ENCODE data around the gene PLSCR1.
"Not testable (repeated sequence)": the region's sequence is repeated elsewhere in the genome, so short reads cannot be mapped to it uniquely, and the experiment has no call there.

PLSCR1 gene

GRCh38 chr3:146524961-146525360, 19.4 kb downstream of the PLSCR1 start:
- no peak overlapping the region for H3K4me2 ChIP-seq (ENCODE audit: low read length)
- TF ChIP-seq EZH2 (IDR thresholded peaks at IDR 0.05; ENCODE audit: borderline replicate concordance, low read length), result no peak
- TF ChIP-seq CTCF (IDR thresholded peaks at IDR 0.05; ENCODE audit: low read length), result no peak
- no peak overlapping the region for H3K27ac ChIP-seq (ENCODE audit: low read depth, low read length, poor library complexity, severe bottlenecking)
- no peaks in the 10 kb centered on the region for H3K27me3 ChIP-seq (ENCODE audit: insufficient read depth, low read length)
- H3K4me1 ChIP-seq (ENCODE audit: insufficient read depth, low read length, severe bottlenecking), result no peaks in the 10 kb centered on the region
- no peaks in the 10 kb centered on the region for H3K9me3 ChIP-seq (ENCODE audit: low read length)
- H3K79me2 ChIP-seq (ENCODE audit: insufficient read depth, low read length), result no peaks in the 10 kb centered on the region
- no peak overlapping the region for H2AFZ ChIP-seq (ENCODE audit: low read length)
- H4K20me1 ChIP-seq (ENCODE audit: insufficient read depth, low read length), result no peaks in the 10 kb centered on the region
- no peak overlapping the region for H3K4me3 ChIP-seq (ENCODE audit: low read depth, low read length, poor library complexity, severe bottlenecking)
- peaks cover 3% of the 10 kb centered on the region; the same call in 1 of the 2 replicates for H3K36me3 ChIP-seq (ENCODE audit: insufficient read depth, low read length)
- H3K9me2 ChIP-seq (ENCODE audit: low read depth, low read length), result no peaks in the 10 kb centered on the region
- no peaks in the 10 kb centered on the region for H3F3A ChIP-seq (ENCODE audit: insufficient read depth, low read length)
- H3K9ac ChIP-seq (ENCODE audit: low read length), result no peak overlapping the region

GRCh38 chr3:146523531-146523930, 20.9 kb downstream of the PLSCR1 start:
- no peak overlapping the region for H2AFZ ChIP-seq (ENCODE audit: low read length)
- H3K4me3 ChIP-seq (ENCODE audit: low read depth, low read length, poor library complexity, severe bottlenecking), result no peak overlapping the region
- no peaks in the 10 kb centered on the region for H3K79me2 ChIP-seq (ENCODE audit: insufficient read depth, low read length)
- H3K4me2 ChIP-seq (ENCODE audit: low read length), result no peak overlapping the region
- H3K27me3 ChIP-seq (ENCODE audit: insufficient read depth, low read length), result no peaks in the 10 kb centered on the region
- H3K9me3 ChIP-seq (ENCODE audit: low read length), result no peaks in the 10 kb centered on the region
- no peak overlapping the region for H3K9ac ChIP-seq (ENCODE audit: low read length)
- no peaks in the 10 kb centered on the region for H3K9me2 ChIP-seq (ENCODE audit: low read depth, low read length)
- H3F3A ChIP-seq (ENCODE audit: insufficient read depth, low read length), result no peaks in the 10 kb centered on the region
- no peak overlapping the region for H3K27ac ChIP-seq (ENCODE audit: low read depth, low read length, poor library complexity, severe bottlenecking)
- peaks cover 7% of the 10 kb centered on the region; the same call in 1 of the 2 replicates for H3K36me3 ChIP-seq (ENCODE audit: insufficient read depth, low read length)
- H3K4me1 ChIP-seq (ENCODE audit: insufficient read depth, low read length, severe bottlenecking), result no peaks in the 10 kb centered on the region
- no peak for TF ChIP-seq EZH2 (IDR thresholded peaks at IDR 0.05; ENCODE audit: borderline replicate concordance, low read length)
- no peak for TF ChIP-seq CTCF (IDR thresholded peaks at IDR 0.05; ENCODE audit: low read length)
- no peaks in the 10 kb centered on the region for H4K20me1 ChIP-seq (ENCODE audit: insufficient read depth, low read length)

- not testable (repeated sequence) for H3K4me1 ChIP-seq (ENCODE audit: insufficient read depth, low read length, severe bottlenecking); H4K20me1 ChIP-seq (ENCODE audit: insufficient read depth, low read length); H3K4me2 ChIP-seq (ENCODE audit: low read length); H2AFZ ChIP-seq (ENCODE audit: low read length); H3K9me3 ChIP-seq (ENCODE audit: low read length); H3K79me2 ChIP-seq (ENCODE audit: insufficient read depth, low read length); H3K36me3 ChIP-seq (ENCODE audit: insufficient read depth, low read length); H3F3A ChIP-seq (ENCODE audit: insufficient read depth, low read length); H3K9ac ChIP-seq (ENCODE audit: low read length); H3K27ac ChIP-seq (ENCODE audit: low read depth, low read length, poor library complexity, severe bottlenecking); H3K9me2 ChIP-seq (ENCODE audit: low read depth, low read length); H3K4me3 ChIP-seq (ENCODE audit: low read depth, low read length, poor library complexity, severe bottlenecking); H3K27me3 ChIP-seq (ENCODE audit: insufficient read depth, low read length)
These were observed 21.9 kb downstream of the PLSCR1 start for GRCh38 chr3:146522174-146523158.
